ENCODE results near the gene FAM83F.
"Not testable (repeated sequence)": the region's sequence is repeated elsewhere in the genome, so short reads cannot be mapped to it uniquely, and the experiment has no call there.

FAM83F gene

DNA sequence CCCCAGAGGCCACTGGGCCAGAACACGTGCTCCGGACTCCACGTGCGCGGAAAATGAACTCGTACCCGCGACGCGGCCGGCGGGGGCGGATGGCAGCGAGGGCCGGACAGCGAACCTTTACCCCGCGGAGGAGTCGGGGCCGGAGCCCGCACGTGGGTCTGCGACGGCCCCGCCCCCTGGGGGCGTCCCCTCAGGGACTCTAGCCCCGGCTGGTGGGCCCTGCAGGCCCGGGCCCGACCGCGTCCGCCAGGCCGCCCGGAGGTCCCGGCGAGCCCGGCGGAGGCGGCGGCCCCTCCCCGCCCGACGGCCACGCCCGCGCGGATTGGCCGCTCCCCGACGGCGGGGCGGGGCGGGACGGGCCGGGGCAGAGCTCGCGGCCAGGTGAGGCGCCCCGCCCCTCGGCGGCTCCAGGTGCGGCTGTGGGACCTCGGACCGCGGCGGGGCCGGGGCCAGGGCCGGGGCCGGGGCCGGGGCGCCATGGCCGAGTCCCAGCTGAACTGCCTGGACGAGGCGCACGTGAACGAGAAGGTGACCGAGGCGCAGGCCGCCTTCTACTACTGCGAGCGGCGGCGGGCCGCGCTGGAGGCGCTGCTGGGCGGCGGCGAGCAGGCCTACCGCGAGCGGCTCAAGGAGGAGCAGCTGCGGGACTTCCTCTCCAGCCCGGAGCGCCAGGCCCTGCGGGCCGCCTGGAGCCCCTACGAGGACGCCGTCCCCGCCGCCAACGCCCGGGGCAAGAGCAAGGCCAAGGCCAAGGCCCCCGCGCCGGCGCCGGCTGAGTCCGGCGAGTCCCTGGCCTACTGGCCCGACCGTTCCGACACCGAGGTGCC lies at the start of gene FAM83F:
FAM83F (plus strand) TSS at position 389 of the 827 bp plus-strand sequence; CDS start at position 478, 89 bp downstream.
- DNase-seq, result peak; percentile 6

DNA sequence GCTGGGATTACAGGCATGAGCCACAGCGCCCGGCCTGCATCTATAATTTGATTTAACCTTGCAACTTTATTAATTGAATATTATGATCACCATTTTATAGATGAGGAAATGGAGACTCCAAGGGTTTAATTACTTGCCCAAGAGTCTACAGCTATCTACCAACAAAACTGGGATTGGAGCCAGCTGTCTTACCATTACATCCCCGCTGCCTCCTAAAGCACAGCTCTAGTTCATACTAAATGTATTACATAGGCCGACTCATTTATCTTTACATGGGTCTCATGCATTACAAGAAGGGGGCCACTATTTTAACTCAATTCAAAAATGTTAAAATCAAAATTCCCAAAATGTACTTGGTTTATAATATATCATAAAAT lies 48.6 kb upstream of the FAM83F start:
- DNase-seq, result no peak

DNA sequence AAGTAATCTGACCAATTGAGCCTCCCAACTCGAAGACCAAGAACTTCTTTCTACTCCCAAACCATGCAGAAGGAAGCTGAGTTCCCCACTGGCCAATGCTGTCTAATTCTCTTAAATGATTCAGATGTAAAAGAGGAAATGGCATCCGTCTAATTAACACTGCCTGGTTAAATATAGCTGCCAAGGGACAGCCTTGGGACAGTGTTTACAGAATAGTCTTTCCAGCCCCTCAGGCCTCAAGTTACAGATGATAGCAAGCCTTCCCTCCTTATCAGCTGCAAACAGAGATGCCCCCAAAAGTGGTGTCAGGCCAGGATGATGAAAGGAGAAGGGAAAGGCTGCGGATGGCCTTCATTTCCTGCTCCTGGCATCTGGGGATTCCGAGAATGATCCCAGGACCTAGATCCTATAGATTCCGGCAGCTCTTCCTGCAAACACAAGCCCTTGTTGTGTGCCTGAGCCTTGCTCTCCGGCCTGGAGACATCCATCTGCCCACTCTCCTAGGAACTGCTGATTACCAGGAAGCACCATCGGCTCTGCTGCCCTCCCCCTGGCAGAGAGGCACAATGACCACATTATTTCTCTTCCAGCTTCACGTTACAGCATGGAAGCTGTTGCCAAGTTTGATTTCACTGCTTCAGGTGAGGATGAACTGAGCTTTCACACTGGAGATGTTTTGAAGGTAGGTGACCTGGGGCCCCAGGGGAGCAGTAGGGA lies 48.1 kb upstream of the FAM83F start:
- DNase-seq, result no peak

DNA sequence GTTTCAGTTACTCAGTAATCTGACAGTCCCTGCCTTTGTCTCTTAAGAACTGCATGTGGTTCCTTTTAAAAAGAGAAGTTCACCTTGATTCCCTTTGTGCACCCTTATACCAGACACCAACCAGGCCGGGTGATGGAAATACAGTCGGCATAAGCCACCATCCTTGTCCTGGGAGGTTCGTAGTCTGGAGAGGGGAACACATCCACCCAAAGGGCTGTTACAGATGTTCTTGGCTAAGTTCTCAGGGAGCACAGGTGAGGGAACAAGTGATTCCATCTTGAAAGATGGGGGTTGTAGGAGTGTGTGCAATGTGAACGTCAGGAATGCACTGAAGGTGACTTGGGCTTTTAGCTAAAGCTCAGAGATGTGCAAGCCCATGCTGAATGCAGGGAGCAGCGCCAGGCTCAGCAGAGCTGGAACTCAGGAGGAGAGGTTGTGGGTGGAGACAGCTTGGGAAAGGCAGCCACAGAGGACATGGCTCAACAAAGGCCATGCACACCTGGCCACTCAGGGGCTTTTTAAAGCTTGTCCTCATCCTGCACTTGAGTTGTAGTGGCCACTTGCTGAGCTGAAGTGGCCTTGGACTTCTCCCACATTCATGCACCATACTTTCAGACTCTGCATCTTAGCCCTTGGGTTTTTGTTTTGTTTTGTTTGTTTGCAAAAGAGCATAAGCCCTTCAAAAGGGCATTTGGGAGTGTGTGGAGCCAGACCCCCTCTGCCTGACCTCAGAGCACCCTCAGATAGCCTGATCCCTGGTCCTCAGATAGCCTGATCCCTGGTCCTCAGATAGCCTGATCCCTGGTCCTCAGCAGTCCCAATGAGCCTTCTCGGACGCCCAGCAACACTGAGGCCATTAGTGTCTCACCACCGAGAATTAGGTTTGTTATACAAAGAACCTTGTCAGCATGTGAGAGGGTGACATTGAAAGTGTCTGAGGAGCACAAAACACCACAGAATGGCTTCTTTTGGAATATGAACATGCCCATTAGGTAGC lies 47.2 kb upstream of the FAM83F start:
- no peak for DNase-seq

DNA sequence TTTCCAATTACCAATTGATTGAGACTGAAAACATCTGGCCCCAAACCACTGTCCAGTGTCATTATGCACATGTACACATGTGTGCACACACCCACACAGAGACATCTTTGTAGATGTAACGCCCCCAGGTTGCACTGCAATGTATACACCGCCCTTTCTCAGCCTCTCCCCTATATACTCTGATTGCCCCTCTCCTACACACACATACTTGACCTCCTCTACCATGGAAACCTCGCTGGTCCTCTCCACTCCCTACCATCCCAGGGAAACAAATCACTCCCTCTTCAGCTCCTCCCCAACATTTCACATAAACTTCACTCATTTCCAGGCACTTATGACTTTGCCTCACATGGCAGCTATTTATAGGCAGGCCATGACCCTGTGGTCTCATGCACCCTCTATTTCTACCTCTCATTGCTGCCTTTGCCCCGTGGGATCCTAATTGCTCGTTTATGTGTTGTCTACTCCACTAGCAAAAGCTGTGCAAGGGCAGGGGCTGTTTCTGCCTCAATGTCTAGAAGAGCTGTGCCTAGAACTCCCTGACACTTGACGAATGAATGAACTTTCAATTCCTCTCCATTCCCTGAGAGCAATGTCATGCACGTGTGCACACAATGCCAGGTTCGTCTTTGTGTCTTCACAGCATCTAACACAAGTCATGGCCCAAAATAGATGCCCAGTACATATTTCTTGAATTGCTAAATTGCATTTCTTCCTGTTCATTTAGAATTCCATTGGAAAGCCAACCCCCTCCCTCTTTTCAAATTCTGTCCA lies 44.6 kb upstream of the FAM83F start:
- DNase-seq, result no peak

DNA sequence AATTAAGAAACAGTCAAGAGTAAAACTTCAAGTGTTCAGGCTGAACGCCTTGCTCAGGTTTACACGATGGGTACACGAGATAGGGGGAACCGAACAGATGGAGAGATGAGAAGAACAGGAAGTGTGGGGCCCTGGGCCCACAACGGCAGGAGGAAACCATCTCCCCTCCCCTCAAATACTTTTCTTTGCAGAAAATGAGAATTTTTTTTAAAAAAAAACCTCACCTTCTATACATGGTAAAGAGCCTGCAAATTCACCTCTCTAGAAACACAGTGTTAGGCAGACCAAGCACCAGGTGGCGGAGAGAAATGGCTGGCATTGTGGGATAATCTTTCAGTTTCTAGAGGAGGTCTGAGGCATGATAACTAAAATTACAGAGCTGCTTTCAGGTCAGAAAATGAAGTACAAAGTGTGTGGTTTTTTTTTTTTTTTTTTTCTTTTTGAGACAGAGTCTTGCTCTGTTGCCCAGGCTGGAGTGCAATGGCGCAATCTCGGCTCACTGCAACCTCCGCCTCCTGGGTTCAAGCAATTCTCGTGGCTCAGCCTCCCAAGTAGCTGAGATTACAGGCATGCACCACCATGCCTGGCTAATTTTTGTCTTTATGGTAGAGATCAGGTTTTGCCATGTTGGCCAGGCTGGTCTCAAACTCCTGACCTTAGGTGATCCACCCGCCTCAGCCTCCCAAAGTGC lies 43.0 kb upstream of the FAM83F start:
- not testable (repeated sequence) for DNase-seq

DNA sequence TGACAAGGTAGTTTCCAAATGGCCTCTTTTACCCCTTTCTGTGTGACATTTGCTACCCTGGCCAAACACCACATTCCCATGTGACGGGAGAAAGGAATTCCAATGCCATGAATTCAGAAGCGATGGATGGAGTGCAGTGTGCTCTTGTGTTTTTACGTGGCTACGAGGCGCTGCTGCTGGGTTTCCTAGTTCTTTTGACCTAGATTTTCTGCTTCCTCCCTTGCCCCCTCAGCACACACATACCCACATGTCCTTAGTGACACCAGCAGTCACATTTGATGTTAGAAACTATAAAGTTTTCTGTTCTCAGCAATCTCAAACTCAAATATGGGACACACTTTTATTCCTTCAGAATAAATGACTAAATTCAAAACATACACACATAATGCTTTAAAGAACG lies 42.4 kb upstream of the FAM83F start:
- DNase-seq, result no peak

DNA sequence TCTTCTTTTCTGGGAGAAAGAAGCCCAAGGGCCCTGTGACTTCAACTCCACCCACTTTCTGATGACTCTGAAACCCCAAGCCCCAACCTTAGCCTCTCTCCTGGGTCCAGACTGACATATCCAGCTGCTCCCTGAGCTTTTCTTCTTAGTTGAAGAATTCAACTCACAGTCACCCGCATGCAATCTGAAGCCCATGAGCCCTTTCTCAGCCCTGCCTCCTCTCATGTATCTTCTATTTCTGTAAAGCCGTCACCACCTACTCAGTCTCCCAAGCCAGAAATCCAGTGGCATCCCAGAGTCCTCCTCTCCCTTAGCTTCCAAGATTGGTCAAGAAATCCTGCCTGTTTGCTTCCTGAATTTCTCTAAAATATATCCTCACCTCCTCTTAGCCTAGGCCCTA lies 41.7 kb upstream of the FAM83F start:
- DNase-seq, result no peak

DNA sequence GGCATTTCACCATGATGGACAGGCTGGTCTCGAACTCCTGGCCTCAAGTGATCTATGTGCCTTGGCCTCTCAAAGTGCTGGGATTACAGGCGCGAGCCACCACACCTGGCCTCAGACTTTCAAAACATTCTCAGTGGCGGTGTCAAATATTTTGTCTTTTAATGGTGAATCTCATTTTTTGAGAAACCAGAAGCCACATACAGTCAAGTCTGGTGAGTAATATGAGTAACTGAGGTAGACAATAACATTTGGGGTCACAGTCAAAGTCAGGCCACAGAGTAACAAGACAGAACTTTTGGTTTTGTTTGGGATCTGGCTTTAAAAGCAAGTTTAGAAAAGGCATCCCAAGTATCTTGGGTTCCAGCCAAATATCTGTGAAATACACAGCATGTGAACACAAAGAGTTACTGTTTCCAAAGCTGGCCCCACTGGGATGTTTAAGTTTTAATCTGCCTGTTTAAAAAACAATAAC lies 40.1 kb upstream of the FAM83F start:
- DNase-seq, result peak; percentile 89

DNA sequence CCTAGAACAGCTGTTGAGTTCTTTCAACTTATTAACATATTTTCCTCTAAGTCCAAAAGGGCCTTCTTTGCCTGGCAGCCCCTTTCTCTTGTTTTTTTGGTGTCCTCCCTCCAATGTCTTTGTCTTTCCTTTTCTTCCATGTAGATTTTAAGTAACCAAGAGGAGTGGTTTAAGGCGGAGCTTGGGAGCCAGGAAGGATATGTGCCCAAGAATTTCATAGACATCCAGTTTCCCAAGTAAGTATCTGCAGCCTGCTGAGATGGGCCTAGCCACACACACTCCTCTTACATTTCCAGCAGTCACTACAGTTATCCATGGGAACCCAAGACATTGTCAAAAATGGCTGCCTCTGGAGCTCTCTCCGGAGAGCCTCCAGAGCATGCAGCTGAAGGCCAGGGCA lies 39.1 kb upstream of the FAM83F start:
- DNase-seq, result no peak

DNA sequence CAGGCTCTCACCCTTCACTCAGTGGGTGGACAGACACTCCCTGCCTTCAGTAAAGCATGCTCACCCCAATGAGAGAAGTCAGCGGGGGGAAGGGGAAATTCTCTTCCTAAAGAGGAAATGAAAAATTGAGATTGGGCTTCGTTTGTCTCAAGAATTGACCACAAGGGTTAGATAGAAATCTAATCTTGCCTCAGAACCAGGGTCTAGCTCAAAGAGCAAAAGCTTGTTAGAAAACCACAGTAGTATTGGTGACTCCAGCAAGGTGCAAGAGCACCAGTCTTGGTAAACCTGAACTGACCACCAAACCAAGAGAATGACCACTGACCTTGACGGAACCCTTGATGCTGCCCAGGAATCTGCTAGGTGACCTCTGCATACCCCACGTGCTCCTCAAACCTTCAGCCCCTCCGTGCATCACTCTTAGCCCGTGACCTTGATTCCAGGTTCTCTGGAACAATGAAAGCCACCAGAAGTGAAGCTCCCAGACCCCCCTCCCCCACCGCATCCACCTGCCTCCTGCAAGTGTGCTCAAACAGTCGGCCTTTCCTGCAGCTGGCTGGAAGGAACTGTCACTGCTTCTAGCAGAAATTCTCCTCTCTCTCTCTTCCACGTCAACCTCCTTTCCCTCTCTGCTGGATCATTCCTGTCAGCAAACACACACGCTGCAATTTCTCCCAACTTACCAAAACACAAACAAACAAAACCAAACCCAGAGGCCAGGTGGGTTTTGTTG lies 37.7 kb upstream of the FAM83F start:
- DNase-seq, result no peak

DNA sequence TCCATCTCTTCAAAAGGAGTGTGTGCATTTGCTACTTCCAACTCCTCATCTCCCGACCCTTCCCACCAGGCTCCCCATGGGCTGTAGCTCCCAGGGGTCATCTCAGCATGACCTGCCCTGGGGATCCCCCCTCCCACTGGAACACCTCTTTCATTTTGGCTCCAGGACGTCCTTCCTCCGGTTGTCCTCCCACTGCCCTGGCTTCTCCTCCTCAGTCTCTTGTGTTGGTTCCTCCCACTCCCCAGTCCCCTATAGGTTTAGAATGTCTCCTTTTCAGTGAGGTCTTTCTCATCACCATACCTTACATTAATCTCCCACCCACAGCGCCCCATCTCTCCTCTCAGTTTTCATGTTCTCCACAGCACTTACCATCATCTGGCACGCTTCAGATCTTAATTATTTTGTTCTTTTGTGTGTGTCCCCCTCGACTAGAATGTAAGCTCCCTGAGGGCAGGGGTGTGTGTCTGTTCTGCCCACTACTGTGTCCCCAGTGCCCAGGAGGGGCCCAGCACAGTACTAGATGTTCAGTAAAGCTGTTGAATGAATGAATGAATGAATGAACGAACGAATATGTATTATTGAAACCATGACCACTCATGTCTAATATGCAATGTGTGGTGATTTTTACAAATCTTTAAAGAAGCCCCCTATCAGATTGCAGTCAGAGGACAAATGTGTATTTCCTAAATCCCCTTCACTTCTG lies 36.6 kb upstream of the FAM83F start:
- no peak for DNase-seq

DNA sequence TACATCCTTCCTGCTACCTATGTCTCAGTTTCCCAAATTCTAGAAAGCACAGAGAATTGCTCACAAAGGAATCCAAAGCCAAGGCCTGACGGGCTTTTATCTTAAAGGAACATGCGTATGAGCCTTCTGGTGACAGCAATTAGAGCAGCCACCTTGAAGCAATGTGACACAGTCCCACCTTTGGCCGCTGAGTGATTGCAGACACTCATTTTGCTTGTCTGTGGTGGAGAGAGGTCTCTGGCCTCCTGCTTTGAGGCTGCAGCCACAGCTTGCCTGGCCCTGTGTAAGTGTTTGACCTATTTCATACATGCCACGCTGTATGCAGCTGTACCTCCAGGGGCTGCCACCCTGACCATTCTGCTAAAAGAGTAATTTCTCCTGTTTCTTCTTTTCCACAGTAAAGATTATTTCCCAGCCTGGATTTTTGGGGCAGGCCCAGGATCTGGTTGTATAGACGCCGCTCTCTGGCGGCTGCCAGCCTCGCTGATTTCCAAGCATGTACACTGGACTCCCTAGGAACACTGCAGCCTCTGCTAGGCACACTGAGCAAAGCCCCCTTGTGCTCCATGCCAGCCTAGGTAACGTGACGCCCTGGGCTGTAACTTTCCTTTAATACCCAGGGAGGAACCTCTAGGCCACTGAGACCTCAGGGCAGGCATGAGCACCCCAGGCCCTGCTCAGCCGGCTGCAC lies 35.7 kb upstream of the FAM83F start:
- DNase-seq, result no peak

DNA sequence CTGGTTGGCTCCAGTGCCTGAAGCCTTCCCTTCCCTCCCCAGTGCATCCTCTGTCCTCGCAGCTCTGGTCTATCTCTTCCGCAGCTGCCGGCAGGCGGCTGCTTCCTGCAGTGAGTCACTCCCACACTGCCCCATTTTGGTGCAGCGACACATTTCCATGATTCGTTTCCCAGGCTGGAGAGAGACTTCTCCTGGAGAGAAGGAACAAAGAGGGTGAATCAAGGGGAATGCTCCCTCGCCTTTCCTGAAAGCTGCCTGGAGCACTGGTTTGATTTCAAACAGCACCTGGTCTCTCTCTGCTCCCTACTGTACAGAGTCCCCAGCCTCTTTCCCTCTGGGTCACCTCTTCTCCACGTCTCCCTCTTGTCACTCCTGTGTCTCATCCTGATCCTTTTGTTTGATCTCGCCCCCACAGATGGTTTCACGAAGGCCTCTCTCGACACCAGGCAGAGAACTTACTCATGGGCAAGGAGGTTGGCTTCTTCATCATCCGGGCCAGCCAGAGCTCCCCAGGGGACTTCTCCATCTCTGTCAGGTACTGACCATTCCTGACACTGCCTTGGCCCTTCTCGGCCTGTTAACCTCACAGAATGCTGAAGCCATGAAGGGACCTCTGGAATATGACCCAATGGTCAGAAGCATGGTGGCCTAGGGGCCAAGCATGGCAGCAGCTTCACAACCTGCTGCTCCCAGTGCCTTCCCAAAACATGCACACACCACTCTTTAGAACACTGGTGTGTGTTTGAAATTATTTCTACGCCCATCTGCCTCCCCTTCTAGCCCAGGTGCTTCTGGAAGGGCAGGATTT lies 34.9 kb upstream of the FAM83F start, which contains the start of gene TMA7B:
TMA7B (plus strand) TSS at position 758 of the 808 bp plus-strand sequence. CDS start 3,978 bp downstream, outside the sequence.
- peak; percentile 81 for DNase-seq

DNA sequence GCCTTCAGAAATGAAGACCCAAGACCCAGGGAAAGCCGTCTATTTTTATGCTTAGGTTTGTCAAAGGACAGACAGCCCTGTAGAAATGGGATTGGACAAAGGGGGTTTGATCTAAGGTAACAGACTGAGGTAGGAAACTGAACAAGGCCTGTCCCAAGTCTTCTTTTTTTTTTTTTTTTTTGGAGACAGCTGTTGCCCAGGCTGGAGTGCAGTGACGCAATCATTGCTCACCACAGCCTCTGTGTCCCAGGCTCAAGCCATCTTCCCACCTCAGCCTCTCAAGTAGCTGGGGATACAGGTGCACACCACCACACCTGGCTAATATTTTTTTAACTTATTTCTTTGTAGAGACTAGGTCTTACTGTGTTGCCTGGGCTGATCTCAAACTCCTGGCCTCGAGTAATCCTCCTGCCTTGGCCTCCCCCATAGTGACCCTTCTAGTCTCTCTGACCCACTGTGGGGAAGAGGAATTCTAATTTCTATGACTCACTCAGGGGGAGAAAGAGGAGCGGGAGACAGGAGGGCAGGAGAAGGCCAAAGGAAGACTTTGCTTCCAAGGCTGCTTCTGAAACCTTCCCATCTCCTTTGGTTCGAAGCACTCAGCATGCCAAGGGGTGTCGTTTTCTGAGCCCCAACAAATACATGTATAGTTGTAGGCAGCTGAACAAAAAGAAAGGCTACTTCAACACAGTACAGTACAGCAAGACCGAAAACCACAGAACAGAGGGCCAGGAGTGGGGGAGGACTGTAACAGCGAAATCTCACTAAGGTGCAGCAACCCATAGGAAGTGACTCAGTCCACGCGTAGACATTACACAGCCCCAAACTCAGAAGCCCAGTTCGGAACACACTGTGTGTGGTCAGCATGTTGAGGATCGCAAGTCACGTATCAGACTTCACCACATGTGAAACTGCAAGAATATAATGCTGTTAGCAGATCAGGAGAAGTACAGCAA lies 33.7 kb upstream of the FAM83F start:
- peak; percentile 97 for DNase-seq

DNA sequence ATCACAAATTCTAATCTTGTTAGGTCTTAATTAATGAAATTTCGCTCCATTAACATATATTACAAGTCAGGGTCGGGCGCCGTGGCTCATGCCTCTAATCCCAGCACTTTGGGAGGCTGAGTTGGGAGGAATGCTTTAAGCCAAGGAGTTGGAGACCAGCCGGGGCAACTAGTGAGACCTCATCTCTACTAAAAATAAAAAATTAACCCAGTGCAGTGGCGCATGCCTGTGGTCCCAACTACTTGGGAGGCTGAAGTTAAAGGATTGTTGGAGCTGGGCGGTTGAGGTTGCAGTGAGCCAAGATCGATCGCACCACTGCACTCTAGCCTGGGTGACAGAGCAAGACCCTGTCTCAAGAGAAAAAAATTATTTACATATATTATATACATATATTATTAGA lies 32.7 kb upstream of the FAM83F start:
- peak; percentile 41 for DNase-seq

DNA sequence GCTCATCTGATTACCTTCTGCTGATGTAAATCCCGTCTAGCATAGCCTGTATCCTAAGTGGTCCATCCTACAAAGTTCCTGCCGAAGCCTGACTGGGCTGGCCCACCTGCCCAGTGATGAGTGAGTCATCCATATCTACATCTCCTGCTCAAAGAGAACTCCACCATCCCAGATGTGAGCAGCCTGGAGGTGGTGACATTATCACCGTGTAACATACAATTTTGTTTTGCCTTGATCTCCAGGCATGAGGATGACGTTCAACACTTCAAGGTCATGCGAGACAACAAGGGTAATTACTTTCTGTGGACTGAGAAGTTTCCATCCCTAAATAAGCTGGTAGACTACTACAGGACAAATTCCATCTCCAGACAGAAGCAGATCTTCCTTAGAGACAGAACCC lies 29.0 kb upstream of the FAM83F start:
- DNase-seq, result no peak
